ENCODE measurements around the gene GLYATL3.

The GLYATL3 gene

GRCh38 chr6:49570474-49571079 lies 70.9 kb downstream of the GLYATL3 start:
- H3K9me3 ChIP-seq (ENCODE audit: control insufficient read depth, low read length), result no peaks in the 10 kb centered on the region
- no peak for TF ChIP-seq CTCF (IDR thresholded peaks at IDR 0.05)
- no peaks in the 10 kb centered on the region for H3K36me3 ChIP-seq (ENCODE audit: control insufficient read depth, insufficient read depth, low read length)
- H3K27ac ChIP-seq, result no peak overlapping the region
- H2AFZ ChIP-seq, result no peak overlapping the region
- H3K79me2 ChIP-seq, result no peaks in the 10 kb centered on the region
- H3K9ac ChIP-seq, result no peak overlapping the region
- no peaks in the 10 kb centered on the region for H3K27me3 ChIP-seq (ENCODE audit: control insufficient read depth, insufficient read depth, low read length)
- no peaks in the 10 kb centered on the region for H3K4me1 ChIP-seq
- no peak overlapping the region for H3K4me3 ChIP-seq (ENCODE audit: low read depth, low read length)
- H3K4me2 ChIP-seq (ENCODE audit: low read length), result no peak overlapping the region

DNA sequence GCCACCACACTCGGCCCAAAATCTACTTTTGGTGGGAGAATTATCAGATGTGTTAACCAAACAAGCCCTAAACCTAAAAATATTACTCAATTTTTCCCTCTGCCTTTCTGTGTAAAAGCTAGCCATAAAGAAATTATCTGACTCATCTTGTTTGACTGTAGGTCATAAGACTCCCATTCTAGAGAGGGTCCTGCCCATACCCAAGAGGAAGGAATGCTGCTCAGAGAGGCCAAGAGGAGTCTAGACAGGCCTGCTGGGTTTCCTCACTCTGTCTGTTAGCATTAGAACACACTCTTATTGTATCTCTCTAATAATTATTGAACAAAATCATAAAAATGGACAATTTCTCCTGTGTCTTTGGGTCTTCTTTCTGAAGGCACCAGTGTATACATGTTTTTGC lies 76.9 kb downstream of the GLYATL3 start:
- Histone ChIP-seq H2AFZ (no peak overlapping the region), H3K9me3 (ENCODE audit: control insufficient read depth, low read length) (no peaks in the 10 kb centered on the region), H3K4me2 (ENCODE audit: low read length) (no peak overlapping the region), H3K27me3 (ENCODE audit: control insufficient read depth, insufficient read depth, low read length) (no peaks in the 10 kb centered on the region), H3K27ac (no peak overlapping the region), H3K36me3 (ENCODE audit: control insufficient read depth, insufficient read depth, low read length) (no peaks in the 10 kb centered on the region), H3K4me1 (no peaks in the 10 kb centered on the region), H3K9ac (no peak overlapping the region), H3K4me3 (ENCODE audit: low read depth, low read length) (no peak overlapping the region), H3K79me2 (no peaks in the 10 kb centered on the region)
- TF ChIP-seq CTCF (IDR thresholded peaks at IDR 0.05), result no peak

All from parathyroid adenoma (tissue), 2 donors.